DMS114 treated with DMSO at 0.1 percent for 48 hours (cell line): ENCODE measurements around the gene ZFP92.

Source experiments
- DNase-seq: peaks from one replicate; lab custom pipeline; 2025; ENCODE audit not compliant: unreplicated experiment; lab: John Stamatoyannopoulos, UW

ZFP92 gene

DNA sequence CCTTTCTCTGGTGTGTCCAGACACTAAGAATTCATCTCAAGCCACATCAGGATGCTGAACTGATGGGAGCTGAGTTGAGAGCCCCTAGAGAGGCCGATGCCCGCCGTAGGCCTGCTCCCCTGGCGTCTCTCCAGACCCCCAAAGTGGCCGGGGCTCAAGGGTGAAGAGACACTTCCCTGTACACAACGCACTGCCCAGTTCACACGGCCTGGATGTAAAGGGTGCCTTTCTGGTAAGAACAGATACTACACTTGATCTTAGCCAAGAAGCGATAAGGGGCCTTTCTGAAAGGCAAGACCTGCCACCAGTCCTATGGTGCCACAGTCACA lies 39.6 kb downstream of the ZFP92 start:
- no peak for DNase-seq

- DNase-seq, result no peak
Measured at GRCh38 chrX:153454901-153455550, 43.8 kb downstream of the ZFP92 start.

DNA sequence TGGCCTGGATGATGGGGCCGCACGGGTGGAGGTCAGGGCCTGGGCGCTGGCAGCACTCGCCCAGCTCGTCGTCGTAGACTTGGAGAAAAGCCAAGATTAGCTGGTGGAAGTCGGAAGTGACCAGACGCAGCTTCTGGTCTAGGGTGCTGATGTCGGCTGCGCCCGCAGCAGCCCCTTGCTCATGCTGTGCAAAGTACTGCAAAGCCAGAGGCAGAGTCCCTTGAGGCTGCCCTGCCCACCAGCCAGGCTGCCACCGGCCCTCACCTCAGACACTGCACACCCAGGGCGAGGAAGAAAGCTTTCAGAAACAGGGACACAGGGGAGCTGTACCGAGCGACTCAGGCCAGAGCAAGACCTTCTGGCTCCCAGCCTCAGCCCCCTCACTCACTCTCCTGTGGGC lies 44.3 kb downstream of the ZFP92 start:
- no peak for DNase-seq

GRCh38 chrX:153456161-153456560 lies 44.9 kb downstream of the ZFP92 start:
- DNase-seq, result no peak

- no peak for DNase-seq
Measured at GRCh38 chrX:153456704-153457103, 45.4 kb downstream of the ZFP92 start.

GRCh38 chrX:153457136-153457825 lies 46.0 kb downstream of the ZFP92 start:
- DNase-seq, result no peak

DNA sequence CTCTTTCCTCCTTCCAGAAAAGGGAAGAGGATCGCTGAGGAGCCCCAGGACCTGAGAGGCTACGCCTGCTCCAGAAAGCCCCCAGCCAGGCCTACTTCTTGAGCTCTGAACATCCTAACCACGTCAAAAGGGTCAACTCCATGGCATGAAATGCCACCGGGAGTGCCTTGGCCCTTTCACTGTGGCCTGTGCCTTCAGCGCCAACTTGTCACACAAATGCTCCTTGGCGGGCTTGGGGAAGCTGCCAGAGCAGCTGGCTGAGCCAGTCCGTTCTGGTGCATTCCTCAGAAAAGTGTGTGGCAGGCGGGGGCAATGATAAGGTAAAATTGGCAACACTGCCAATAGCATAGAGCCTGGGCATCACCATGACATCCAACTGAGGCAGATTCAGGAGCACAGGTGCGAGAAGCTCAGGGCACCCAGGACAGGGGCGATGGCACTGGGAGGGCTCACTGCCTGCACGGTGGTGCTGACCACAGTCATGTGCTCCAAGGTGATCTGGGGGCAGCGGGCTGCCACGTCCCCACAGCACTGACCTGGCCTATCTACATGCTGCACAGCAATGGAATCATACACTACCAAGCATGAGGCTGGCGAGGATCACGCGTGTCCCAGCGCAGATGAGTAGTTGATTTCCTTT lies 46.7 kb downstream of the ZFP92 start:
- no peak for DNase-seq

DNA sequence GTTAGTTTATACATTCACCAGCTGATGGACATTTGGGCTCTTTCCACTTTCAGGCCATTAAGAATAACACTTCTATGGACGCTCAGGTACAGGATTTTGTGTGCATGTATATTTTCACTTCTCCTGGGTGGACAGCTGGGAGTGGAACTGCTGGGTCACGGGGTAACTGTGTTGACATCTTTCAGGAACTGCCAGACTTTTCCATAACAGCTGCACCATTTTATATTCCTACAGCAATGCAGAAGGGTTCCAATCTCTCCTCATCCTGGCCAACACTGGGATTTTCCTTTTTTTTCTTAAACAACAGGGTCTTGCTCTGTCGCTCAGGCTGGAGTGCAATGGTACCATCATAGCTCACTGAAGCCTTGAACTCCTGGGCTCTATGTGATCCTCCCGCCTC lies 47.2 kb downstream of the ZFP92 start:
- no peak for DNase-seq

- no peak for DNase-seq
Measured at GRCh38 chrX:153459986-153460385, 48.7 kb downstream of the ZFP92 start.

DNA sequence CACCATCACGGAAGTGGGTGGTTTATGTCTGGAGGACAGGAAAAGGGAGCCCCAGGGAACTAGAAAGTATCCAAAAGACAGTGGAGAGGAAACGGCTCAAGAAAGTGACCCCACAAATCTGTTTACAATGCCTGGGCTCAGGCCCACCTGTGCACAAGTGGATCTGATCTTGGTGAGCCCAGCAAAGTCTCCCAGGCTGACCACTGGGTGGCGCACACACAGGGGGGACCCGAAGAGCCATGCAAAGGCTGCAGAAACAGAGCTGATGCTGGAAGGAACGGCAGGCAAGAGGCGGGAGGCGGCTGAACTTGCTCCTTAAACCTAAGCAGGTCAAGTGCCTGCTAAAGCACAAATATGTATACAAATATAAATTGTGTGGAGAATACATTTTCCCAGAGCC lies 49.6 kb downstream of the ZFP92 start:
- DNase-seq, result peak; percentile 5
